ENCODE results near the gene NLK. TPM values are rescaled to one million over a fixed set of nuclear protein-coding genes. Genes with fewer than 3 reads are reported as not detected.
"Not testable (repeated sequence)": the region's sequence is repeated elsewhere in the genome, so short reads cannot be mapped to it uniquely, and the experiment has no call there.

NLK gene
- total RNA-seq, 2 donors from 2014 or later = 15.5 to 30.1 TPM

DNA sequence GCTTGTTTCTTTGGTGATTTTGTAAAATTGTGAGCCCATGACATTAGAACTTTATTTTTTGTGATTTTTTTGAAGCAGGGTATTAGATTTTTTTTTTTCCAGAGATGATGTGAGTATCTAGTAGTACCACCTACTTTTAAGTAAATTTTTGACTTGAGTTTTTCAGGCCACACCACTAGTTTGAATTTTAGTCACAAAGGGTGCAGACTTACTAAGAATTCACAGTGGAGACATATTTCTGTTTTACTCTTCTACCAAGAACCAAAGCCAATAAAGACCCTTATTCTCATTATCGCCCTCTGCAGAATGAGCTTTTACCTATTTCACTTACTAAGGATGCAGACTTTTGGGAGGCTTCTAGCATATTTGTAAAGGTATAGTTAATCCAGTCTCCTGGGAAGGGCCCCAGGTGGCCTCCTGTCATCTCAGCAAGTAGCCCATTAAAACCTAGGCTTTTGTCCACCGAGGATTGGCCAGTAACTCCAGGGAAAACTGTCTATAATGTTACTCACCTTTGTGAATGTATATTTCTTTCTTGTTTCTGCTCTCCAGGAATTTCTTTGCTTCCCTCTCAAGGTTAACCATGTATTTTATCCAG, 30.6 kb downstream of the NLK start:
- Histone ChIP-seq H3K9me3 (no peaks in the 10 kb centered on the region), H3K36me3 (replicated peaks in 1 of 2; ENCODE audit: insufficient read depth in 1 of 2, low read depth in 2 of 2) (no peaks in the 10 kb centered on the region)
- 69 to 76% methylated on average over 2 of the region's 2 CpGs for WGBS, 2 donors

GRCh38 chr17:28074010-28074409, 31.5 kb downstream of the NLK start:
- peaks cover 22% of the 10 kb centered on the region for H3K4me1 ChIP-seq
- no peak for TF ChIP-seq CTCF (IDR thresholded peaks at IDR 0.05)
- TF ChIP-seq POLR2A (IDR thresholded peaks at IDR 0.05) = no peak

More for the DNA sequence above, 30.6 kb downstream of the NLK start:
- intact Hi-C loops (cut with DNase I) = no loop called here
- ATAC-seq = no peak
- peak in 1 of 4 donors; percentile 28 for DNase-seq
- no peak overlapping the region for H3K4me3 ChIP-seq
- TF ChIP-seq POLR2A (IDR thresholded peaks at IDR 0.05) (no peak), CTCF (IDR thresholded peaks at IDR 0.05) (no peak)
- no peaks in the 10 kb centered on the region for H3K27me3 ChIP-seq
- no peak overlapping the region for H3K27ac ChIP-seq
- H3K4me1 ChIP-seq = peaks cover 22% of the 10 kb centered on the region

GRCh38 chr17:28076144-28076543, 33.7 kb downstream of the NLK start:
- TF ChIP-seq POLR2A (IDR thresholded peaks at IDR 0.05) = no peak
- no peak for TF ChIP-seq CTCF (IDR thresholded peaks at IDR 0.05)
- 76 to 89% methylated on average over 1 of the region's 1 CpG for WGBS, 2 donors
- DNase-seq = no peak
- ATAC-seq = no peak
- no peak overlapping the region for H3K4me3 ChIP-seq
- no peaks in the 10 kb centered on the region for H3K27me3 ChIP-seq
- no peaks in the 10 kb centered on the region for H3K9me3 ChIP-seq
- no peaks in the 10 kb centered on the region for H3K36me3 ChIP-seq (replicated peaks in 1 of 2; ENCODE audit: insufficient read depth in 1 of 2, low read depth in 2 of 2)
- intact Hi-C loops (cut with DNase I) = no loop called here
- H3K4me1 ChIP-seq = peaks cover 34% of the 10 kb centered on the region
- H3K27ac ChIP-seq = no peak overlapping the region

More at GRCh38 chr17:28074010-28074409, 31.5 kb downstream of the NLK start:
- 87 to 92% methylated on average over 3 of the region's 3 CpGs for WGBS, 2 donors
- H3K4me3 ChIP-seq = no peak overlapping the region
- ATAC-seq (no peak), DNase-seq (no peak)
- H3K9me3 ChIP-seq = no peaks in the 10 kb centered on the region
- H3K36me3 ChIP-seq (replicated peaks in 1 of 2; ENCODE audit: insufficient read depth in 1 of 2, low read depth in 2 of 2) = no peaks in the 10 kb centered on the region
- H3K27ac ChIP-seq = no peak overlapping the region
- intact Hi-C loops (cut with DNase I) = no loop called here
- H3K27me3 ChIP-seq = no peaks in the 10 kb centered on the region

DNA sequence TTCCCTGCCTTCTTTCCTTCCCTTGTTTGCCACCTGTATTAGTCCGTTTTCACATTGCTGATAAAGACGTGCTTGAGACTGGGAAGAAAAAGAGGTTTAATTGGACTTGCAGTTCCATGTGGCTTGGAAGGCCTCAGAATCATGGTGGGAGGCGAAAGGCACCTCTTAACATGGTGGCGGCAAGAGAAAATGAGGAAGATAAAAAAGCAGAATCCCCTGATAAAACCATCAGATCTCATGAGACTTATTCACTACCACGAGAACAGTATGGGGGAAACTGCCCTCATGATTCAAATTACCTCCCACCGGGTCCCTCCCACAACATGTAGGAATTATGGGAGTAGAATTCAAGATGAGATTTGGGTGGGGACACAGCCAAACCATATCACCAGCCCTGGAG, 34.7 kb downstream of the NLK start:
- H3K36me3 ChIP-seq (replicated peaks in 1 of 2; ENCODE audit: insufficient read depth in 1 of 2, low read depth in 2 of 2); DNase-seq; intact Hi-C loops (cut with DNase I); H3K9me3 ChIP-seq; H3K27me3 ChIP-seq; H3K27ac ChIP-seq; ATAC-seq; H3K4me3 ChIP-seq: not testable (repeated sequence)
- 88 to 95% methylated on average over 6 of the region's 6 CpGs for WGBS, 2 donors
- H3K4me1 ChIP-seq = peaks cover 44% of the 10 kb centered on the region

GRCh38 chr17:28078341-28079229, 36.1 kb downstream of the NLK start:
- WGBS, 2 donors = 70 to 87% methylated on average over 3 of the region's 3 CpGs
- Histone ChIP-seq H3K4me1 (peaks cover 50% of the 10 kb centered on the region), H3K27me3 (no peaks in the 10 kb centered on the region), H3K27ac (no peak overlapping the region), H3K4me3 (no peak overlapping the region), H3K36me3 (replicated peaks in 1 of 2; ENCODE audit: insufficient read depth in 1 of 2, low read depth in 2 of 2) (no peaks in the 10 kb centered on the region), H3K9me3 (no peaks in the 10 kb centered on the region)
- TF ChIP-seq CTCF (IDR thresholded peaks at IDR 0.05) (no peak), POLR2A (IDR thresholded peaks at IDR 0.05) (no peak)
- ATAC-seq = no peak
- no peak for DNase-seq
- intact Hi-C loops (cut with DNase I) = no loop called here

All from body of pancreas (tissue), 4 donors.